Measurements from ENCODE around the gene APBB2.

The APBB2 gene

DNA sequence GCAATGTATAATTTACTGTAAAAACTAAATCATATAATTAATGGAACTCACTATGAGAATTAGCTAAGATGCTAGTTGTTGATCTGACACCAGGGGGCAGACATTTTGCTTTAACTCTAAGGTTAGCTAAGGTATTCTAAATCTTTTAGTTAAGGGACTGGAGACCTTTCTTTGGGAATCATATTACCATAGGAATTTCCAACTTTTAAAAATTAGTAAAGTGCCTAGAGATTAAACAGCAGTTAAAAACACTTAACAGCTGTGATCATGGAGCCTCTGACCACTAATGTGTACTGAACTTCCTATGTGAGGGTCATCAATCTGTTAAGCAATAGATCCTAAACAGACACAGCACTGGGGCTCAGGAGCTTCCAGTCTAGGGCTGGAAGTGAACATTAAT is 238.0 kb downstream of the APBB2 start:
- no peak for DNase-seq (ENCODE audit: low read depth in 2 of 2)

DNA sequence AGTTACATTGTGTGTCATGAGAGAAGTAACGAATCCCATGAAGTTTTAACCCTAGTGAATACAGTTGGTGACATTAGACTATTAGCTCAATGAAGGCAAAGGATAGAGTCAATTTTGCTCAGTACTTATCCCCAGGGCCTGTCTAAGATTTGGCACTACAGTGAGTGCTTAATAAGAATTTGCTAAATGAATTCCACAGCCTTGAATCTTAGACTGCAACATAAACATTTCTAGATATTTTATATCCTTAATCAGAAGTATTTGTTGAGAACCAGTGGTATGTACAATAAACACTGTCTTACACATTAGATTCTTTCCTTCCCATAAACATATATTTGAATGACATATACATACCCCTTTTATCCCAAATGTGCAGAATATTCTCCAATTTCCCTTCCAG is 241.6 kb downstream of the APBB2 start:
- no peak for DNase-seq (ENCODE audit: low read depth in 2 of 2)

DNA sequence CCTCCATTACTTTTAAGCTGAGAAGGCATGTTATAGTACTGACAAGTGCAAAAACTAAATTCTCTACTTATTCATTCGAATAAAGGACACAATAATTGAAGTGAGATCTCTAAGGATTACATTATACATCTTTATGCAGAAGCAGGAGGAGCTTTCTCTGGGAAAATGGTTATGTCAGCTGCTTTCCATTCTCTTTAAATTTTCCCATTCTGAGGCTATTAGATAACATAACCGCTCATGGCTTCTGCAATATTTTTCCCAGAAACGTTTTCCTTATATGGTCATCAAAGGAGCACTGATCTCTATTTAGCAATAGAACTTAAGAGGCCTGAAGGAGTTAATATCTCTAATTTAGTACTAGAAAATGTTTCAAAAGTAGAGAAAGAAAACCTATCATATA is 243.0 kb downstream of the APBB2 start:
- DNase-seq (ENCODE audit: low read depth in 2 of 2): no peak

DNA sequence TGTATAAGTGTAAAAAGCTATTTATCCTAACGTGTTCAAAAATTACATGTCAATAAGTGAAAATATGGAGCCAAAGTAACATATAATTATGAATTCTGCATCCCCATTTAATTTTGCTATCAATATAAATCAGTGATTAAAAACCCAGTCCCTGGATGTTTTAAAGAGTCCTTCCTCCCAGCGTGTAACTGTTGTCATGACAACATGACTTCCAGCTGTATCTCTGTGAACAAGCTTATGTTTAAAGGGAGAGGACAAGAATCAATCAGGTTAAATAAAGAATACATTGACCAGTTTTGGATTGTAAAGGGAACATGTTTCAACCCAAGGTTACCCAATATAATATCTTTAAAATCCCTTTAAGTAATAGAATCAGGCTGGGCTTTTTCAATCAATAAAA is 244.8 kb downstream of the APBB2 start:
- DNase-seq (ENCODE audit: low read depth in 2 of 2): no peak

DNA sequence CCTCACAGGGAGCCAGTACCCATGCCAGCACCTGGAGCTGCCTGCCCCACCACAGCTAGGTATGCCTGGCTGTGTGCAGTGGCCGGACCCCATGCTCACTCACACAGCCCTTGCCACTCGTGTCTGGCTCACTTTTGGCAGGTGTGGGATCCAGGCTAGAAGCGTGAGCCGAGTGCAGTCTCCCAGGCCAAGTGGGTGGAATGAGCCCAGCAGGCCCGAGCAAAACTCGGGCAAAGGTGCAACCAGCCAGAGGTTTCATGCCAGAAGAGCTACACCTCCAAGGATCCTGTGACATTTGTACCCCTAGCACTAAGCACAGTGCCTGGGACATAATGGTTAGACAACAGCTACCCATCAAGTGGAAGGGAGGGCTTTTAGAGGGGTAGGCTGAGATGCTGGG is 246.8 kb downstream of the APBB2 start:
- DNase-seq (ENCODE audit: low read depth in 2 of 2): no peak

DNA sequence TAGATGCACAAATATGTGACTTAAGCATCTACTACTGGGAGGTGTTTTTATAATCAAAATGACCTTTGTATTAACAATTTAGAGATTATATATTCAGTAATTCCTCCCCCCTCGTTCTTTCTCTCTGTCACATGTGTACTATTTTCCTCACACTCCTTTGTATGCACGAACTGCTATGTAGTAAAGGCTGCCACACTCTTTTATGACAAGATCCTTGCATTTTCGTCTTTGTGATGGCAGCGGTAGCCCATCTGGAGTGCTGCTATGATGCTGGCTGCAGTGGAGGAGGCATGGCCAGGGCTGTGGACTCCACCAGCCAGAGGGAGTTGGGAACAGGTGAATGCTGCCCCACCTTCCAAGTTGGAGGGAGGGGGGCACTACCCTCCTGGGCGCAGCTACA is 248.3 kb downstream of the APBB2 start:
- DNase-seq (ENCODE audit: low read depth in 2 of 2): no peak

DNA sequence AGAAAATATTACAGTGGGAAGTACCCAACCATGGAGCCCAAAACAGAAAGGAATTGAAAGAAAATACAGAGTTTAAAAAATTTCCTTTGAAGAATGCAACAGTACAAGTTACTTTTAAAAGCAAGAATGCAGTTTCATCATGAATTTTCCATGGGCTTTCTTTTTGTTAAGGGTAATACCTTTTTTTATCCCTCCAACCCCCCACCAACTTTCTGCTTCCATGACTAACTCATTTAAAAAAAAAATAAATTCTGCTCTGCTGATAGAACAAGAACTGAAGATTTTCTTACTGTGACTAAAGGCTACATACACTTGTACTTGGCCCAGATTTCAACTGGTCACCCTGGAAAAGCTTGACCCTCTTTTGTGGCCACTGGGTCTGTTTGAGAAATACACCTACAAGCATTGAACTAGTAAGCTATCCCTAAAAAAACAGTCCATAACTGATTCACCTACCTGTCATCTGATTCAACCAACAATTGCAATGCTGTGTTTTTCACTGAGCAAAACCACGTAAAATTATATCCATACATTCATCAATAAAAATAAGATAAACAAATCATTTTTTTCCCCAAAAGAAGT is 250.4 kb downstream of the APBB2 start:
- no peak for DNase-seq (ENCODE audit: low read depth in 2 of 2)

DNA sequence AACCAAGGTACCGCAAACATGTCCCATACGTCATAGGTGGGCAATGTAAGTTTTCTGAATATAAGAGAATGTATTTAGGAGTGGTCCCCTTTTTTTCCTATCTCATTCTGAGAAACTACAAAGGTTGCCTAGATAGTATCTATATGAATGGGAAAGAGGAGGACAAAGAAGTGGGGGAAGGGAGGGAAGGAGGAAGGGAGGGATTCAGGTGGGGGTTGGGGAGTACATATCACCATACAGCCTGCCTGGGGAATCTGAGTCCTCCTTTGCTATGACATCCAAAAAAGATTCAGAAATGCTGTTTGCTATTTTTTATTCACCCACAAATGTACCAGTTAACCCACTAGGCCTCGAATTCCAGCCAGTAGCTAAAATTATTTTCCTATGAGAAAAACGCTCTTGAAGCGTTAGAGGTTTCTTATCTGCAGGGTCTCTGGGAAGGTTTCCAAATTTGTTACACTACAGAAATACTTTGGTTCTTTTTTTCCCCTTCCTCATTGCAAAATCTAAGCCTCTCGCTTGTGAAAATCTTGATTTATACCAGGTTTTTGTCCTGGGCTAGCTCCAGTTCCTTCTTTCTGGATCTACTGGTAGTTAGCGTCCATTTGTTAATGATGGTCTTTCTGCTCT is 251.7 kb downstream of the APBB2 start:
- no peak for DNase-seq (ENCODE audit: low read depth in 2 of 2)

DNA sequence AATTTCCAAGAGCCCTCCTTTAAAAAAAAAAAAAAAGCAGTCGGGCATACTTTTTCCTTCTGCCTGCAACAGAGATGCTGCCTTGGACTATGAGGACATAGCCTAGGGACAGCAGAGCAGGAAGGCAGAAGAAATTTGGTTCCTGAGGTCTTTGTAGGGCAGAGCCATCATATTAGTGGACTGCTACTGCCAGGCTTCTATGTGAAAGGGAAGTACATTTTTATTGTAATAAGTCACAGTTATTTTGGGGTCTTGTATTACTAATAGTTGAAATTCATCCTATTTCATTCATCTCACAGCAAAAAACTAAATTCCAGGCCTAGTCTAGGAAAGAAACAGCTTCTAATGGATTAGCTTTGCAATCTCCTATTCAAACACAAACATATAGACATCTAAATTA is 253.4 kb downstream of the APBB2 start:
- DNase-seq (ENCODE audit: low read depth in 2 of 2): no peak

DNA sequence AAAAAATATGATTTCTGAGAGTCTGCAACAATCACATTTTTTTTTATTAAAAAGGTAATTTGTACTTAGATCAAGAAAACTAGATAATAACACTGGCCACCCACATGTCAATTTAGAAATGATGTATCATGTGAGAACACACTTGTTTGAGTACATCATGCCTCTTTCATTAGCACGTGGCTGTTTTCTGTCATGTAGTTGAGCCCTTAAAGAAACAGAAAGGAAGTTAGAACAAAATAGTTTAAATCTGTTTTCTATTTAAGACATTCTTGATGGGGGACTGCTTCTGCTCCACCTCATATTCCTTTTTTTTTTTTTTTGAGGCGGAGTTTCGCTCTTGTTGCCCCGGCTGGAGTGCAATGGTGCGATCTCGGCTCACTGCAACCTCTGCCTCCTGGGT is 257.1 kb downstream of the APBB2 start:
- no peak for DNase-seq (ENCODE audit: low read depth in 2 of 2)

DNA sequence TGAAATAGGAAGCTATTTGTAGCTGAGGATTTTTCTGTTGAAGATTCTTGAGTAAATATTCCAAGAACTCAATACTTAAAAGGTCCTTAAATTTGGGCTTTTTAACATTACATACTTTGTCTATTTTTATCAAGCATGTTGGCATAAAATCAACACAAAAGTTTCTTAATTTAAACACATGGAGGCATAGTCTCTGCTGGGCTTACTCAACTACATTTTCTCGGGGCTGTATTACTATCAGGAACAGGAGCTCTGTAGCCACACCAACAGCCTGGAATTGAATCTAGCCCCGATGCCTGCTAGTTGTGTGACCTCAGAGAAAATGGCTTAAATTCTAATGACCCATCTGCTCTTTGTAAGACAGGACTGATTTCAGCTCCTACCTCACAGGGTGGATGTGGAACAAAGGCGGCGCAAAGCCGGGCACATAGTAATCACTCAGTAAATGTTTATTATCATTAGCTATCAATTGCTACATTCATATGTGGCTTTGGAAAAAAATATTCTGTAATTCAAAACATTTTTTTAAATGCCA is 257.6 kb downstream of the APBB2 start:
- no peak for DNase-seq (ENCODE audit: low read depth in 2 of 2)

DNA sequence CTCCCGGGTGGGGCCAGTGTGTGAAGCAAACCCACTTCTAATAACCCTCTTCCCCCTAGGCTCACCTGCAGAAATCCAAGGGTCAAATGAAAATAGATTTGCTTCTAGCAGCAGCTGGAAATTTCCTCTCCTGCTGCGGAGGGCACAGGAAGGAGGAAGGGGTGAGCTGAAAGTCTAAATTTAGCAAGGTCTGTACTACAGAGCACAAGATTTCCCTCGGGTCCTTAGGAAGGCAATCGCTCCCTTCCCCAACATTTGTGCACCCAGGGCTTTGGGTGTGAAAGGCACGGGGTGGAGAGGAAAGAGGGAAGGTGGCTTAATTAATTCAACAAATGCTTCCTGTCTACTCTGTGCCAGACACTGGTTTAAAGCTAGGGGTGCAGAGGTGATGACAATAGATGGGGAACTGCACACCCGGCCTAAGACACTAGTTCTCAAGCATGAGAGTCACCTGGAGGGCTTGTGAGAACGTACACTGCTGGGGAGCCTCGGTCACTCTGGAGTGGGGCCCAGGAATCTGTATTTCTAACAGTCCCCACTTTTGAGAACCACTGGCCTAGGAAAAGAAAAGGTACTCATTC is 260.2 kb downstream of the APBB2 start:
- DNase-seq (ENCODE audit: low read depth in 2 of 2): no peak

DNA sequence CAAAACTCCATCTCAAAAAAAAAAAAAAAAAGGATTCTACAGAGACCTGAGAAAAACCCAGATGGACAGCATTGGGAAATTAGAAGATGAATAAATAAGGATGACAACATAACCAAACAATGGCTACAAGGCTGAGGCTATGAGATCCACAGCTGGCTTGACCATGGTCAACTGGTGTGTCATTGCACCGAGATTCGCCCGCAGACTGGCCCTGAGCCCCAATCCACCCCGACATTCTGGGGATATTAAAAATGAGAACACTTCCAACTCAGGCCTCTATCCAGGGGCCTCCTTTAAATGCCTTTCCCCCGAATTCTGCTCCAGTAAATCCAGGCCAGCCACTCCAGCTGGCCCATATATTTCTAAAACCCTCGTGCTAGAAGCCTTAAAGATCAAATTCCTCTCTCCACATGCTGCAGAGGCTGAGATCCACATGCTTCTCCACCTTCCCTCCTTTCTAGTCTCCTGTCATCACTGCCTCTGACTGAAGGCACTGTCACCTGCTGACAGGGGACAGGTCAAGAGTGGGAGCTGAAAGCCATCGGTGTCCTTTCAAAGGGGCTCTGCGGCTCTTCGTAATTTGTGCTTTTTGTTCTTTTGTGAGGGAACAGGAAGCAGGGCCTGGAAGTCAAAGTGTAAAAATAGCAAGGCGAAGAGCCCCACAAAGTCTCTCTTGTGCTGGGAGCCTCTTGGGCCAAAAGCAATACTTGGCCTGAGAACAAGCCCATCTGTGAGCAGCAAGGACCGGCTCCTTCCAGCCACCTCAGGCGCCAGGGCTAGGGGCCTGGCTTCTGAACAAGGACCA is 260.9 kb downstream of the APBB2 start:
- no peak for DNase-seq (ENCODE audit: low read depth in 2 of 2)

DNA sequence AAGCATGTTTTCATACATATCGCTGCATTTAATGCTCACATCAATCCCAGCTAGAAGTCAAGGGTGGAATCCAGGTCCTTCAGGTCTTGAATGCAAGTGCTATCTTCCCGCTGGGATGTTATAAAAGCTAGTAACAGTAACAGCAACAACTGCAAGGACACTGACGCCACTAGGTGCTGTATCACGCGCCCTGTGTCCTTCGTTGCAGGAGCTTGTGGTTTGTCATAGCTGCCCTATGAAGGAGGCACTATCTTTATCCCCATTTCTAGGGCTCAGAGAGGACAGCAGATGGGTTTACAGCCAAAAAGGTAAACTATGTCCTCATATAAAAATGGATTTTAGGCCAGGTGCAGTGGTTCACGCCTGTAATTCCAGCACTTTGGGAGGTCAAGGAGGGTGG is 261.7 kb downstream of the APBB2 start:
- DNase-seq (ENCODE audit: low read depth in 2 of 2): no peak

DNA sequence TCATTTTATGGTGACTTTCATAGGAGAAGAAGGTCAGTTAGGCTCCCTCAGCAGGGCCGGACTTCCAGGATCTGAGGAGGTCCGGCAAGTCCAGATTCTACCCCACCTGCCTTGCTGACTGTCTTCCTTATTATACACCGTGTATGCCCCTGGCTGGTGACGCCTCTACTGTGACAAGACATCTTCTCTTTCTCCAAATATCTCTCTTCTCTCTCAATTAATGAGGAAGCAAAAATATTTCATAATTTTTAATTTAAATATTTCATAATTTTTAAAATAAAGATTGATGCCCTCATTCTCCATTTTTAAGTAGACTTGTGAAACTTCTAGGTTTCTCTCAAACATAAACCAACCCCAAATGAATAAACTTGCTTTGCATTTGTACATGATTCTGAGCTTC is 262.1 kb downstream of the APBB2 start:
- no peak for DNase-seq (ENCODE audit: low read depth in 2 of 2)

DNA sequence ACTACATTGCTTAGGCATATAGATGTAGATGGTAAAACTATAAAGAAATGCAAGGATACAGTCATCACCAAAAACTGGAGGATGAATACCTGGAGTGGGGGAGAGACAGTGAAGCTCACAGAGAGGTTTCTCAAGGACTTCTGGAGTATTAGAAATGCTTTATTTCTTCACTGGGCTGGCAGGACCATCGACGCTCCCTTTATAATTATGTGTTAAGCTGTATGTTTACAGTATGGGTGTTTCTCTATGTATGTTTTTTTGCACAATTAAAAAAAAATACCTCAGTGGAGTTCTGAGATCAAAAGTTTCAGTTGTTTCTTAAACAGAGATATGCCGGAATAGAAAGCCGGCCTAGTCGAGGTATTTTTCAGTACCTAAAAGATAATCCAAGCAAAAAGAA is 263.3 kb downstream of the APBB2 start:
- DNase-seq (ENCODE audit: low read depth in 2 of 2): no peak

DNA sequence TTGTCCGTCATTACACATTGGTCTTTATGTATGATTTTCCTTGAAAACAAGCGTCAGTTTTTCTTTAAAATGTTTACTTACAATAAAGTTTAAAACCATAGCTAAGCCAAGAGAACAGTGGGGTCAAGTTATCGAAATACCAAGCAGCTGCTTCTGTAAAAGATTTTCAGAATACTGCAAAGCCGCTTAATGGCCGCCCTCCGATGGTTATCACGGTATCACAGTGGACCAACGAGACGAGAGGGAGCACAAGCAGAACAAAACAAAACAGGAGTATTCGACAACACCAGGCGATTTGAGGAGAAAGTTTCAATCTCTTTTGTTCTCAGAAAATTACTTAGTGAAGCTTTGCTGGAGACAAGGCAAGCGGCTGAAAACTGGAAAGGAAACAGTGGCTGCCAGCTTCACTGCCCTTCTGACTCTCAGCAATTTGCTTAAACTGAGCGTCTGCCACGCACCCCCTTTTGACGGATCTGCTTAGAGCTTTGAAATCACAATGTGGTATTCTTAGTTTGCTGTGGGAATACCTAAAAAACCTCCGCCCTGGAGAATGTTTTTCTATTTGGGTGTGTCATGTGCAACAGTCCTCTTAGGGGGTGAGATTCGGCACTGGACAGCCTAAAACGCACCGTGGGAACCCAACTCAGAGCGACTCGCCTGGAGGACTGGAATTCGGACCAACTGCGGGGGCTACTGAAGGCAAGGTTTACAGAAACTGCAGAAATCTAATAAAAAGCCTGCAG is 264.8 kb downstream of the APBB2 start:
- no peak for DNase-seq (ENCODE audit: low read depth in 2 of 2)

DNA sequence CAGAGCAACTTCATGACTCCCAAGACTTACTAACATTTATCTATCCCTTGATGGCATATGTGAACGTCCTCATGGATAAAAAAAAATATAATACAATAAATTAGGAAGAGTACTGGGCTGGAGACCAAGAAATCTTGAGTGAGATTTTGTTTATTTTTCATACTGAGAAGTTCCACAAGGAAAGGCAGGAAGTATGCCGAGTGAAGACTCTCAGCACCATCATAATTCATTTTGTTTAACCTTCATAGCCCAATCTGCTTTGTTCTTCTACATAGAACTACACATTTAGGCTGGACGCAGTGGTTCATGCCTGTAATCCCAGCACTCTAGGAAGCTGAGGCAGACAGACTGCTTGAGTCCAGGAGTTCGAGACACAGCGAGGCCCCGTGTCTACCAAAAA is 266.3 kb downstream of the APBB2 start:
- DNase-seq (ENCODE audit: low read depth in 2 of 2): no peak

DNA sequence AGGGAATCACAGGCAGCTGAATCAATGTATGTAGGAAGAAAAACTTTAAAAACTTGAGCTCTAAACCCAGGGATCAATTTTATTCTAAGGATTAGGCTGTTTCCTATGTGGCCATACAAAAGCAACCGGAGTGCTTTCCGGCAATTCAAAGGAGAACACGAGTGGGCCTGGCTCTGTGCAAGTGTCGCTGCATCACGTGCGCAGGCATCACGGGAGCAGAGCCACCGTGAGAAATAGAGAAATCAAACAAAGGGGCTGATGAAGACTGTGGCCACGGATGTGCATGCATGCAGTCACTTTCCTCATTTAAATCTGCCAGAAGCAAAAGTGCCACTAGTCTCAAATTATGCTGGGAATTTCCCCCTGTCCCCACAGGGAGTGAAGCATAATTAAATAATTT is 267.7 kb downstream of the APBB2 start:
- DNase-seq (ENCODE audit: low read depth in 2 of 2): no peak

DNA sequence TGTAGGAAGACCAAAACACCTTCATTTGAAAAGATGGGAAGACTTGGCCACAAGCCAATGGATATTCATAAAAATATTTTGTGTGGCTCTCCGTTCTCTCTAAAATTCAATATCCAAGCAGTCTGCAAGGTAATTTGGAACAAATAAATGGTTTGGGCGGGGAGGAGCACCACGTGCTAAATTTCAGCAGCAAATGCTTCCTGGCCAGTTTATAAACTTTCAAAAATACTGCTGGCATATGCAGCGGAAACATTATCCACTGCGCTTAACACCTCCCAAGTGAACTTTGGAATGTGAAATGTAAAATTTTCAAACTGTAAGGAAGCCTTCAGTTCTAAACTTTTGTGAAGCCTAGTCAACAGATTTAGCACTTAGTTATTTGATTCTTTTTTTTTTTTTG is 273.6 kb downstream of the APBB2 start:
- no peak for DNase-seq (ENCODE audit: low read depth in 2 of 2)

DNA sequence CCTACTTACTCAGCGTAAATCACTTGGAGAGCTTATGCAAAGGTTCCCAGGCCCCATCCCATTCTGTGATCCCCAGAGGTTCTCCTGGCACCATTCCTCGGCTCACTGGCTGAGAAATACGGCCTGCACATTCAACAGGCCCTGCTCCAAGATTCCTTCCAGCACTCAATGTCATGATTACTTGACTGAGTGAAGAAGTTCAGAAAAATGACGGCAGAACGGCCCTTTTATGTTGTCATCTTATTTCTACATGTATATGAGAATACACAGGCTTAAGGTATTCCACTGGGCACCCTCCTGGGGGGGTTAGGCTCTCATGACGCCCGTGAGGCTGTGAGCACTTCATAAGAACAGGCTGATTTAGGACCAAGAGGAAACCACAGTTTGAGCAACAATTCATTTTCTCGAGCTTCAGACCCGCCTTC is 274.0 kb downstream of the APBB2 start:
- no peak for DNase-seq (ENCODE audit: low read depth in 2 of 2)

DNA sequence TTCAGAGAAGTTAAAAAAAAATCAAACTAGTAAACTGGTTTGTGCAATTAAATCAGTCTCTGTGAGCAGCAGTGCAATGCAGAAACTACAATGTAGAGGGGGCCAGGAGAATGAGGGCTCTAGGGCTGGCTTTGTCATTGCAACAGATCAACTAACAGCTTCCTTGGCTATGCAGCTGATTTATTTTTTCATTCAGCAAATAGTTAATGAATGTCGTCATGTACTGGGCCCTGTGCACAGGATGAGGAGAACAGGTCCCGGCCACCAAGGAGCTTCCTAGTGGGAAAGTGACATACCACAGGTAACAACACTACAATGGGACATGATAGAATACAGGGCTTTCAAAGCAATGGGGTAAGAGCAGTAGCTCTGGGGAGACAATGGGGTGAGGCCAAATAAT is 274.5 kb downstream of the APBB2 start:
- no peak for DNase-seq (ENCODE audit: low read depth in 2 of 2)

Measured in stimulated activated CD8-positive, alpha-beta memory T cell treated with anti-CD3 and anti-CD28 coated beads, Interleukin-15, amount 100 ng/mL, for 4 hours (primary cell).